GM19193 (cell line): ENCODE measurements around the gene POTEG.
"Not testable (repeated sequence)": the region's sequence is repeated elsewhere in the genome, so short reads cannot be mapped to it uniquely, and the experiment has no call there.

Experiments
- POLR2A ChIP-seq: IDR thresholded peaks from 4 replicates; pipeline ENCODE4 v1.6.1; 2011; ENCODE audit not compliant: insufficient read depth, insufficient read length; ENCODE audit errors: extremely low read depth

POTEG gene

GRCh38 chr14:19434241-19434640, at the start of gene POTEG:
POTEG (minus strand) TSS chr14:19434341; CDS start chr14:19434289, 52 bp downstream.
- not testable (repeated sequence) for TF ChIP-seq POLR2A
